Activated CD4-positive, alpha-beta T cell treated with anti-CD3 and anti-CD28 coated beads, Interleukin-2, Interleukin-4, amounts not matched to agents 100 ng/mL and 50 ng/mL, durations not matched to agents 16 hours and 8 hours (primary cell): ENCODE results near the gene S100A1.
A peak's percentile ranks its signal among the peaks of the same experiment; 100 is the strongest.
"Not testable (repeated sequence)": the region's sequence is repeated elsewhere in the genome, so short reads cannot be mapped to it uniquely, and the experiment has no call there.

Experiments
- DNase-seq: peaks from one replicate; pipeline ENCODE4 v3.0.0-alpha.2; 2020; ENCODE audit warnings: low spot score

The S100A1 gene

DNA sequence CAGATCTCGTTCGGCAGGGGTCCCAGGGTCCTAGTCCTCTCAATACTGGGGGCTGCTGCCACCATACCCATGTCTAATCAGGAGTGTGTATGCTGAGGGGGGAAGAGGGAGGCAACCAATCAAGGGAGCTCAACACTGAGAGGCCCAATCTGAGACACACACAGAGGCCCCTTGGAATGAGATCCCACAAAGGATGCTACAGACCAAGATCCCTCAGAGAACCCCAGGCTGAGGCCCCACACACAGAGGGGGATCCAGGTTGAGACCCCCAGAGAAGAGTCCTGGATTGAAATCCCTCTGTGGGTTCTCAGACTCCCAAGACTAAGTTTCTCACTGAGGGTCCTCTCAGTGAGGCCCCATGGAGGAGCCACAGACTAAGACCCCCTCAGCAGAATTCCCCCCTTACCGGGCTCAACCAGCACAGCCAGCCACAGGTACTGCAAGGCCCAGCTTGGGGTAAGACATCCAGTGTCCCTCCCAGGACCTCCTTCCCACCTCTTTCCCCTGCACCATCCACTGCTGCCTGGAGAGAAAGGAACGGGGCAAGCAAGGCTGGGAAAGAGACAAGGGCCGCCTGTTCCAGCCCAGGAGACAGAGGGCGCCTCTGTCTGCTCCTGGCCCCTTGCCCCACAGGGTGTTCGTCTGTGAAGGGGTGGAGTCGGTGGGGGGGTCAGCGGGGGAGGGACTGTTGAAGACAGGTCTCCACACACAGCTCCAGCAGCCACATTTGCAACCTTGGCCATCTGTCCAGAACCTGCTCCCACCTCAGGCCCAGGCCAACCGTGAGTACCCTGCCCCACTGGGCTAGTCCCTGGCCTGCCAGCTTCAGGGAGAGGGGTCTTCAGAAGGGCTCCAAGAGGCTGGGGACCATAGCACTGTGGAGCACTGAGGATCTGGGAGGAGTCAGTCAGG is at the start of gene S100A1:
S100A1 (plus strand) TSS at position 720 of the 912 bp plus-strand sequence. CDS start 2,088 bp downstream, outside the sequence.
- no peak for DNase-seq

DNA sequence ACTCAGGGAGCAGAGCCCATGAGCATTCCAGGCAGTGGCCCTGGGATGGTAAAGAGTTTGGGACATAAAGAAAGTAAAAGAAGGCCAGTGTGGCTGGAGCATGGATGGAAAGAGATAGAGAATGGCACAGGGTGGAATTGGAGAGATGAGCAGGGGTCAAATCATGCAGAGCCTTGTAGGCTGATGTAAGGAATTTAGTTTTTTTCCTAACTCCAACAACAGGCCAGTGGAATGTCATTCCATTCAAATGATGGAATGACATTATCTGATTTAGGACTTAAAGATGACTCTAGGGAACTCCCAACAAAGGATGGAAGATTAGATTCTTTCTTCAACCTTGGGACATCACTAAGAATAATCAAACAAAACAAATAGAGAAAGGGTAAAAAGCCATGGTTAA is 49.7 kb upstream of the S100A1 start:
- DNase-seq = no peak

DNA sequence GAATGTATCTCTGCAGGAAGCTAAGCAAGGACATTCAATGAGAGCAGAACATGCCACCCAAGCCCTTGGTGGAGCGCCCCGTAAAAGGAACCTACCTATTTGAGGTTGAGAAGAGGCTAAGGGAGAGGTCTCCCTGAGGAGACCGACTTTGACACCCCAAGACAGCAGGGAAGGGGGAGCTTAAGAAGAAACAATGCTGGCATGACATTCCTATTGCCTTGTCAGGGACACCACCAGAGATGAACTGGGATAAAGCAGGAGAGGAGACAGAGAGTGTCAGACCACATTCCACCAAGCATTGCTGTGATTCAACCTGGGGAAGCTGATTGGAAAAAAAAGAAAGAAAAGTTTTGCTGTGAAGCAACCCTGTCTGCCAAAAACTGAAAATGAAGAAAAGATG is 49.3 kb upstream of the S100A1 start:
- no peak for DNase-seq

DNA sequence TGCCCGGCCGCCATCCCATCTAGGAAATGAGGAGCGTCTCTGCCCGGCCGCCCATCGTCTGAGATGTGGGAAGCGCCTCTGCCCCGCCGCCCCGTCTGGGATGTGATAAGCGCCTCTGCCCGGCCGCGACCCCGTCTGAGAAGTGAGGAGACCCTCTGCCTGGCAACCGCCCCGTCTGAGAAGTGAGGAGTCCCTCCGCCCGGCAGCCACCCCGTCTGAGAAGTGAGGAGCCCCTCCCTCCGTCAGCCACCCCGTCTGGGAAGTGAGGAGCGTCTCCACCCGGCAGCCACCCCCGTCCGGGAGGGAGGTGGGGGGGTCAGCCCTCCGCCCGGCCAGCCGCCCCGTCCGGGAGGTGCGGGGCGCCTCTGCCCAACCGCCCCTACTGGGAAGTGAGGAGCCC is 45.4 kb upstream of the S100A1 start:
- DNase-seq = not testable (repeated sequence)

DNA sequence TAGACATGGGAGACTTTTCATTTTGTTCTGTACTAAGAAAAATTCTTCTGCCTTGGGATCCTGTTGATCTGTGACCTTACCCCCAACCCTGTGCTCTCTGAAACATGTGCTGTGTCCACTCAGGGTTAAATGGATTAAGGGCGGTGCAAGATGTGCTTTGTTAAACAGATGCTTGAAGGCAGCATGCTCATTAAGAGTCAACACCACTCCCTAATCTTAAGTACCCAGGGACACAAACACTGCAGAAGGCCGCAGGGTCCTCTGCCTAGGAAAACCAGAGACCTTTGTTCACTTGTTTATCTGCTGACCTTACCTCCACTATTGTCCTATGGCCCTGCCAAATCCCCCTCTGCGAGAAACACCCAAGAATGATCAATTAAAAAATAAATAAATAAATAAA is 44.7 kb upstream of the S100A1 start:
- DNase-seq = not testable (repeated sequence)

DNA sequence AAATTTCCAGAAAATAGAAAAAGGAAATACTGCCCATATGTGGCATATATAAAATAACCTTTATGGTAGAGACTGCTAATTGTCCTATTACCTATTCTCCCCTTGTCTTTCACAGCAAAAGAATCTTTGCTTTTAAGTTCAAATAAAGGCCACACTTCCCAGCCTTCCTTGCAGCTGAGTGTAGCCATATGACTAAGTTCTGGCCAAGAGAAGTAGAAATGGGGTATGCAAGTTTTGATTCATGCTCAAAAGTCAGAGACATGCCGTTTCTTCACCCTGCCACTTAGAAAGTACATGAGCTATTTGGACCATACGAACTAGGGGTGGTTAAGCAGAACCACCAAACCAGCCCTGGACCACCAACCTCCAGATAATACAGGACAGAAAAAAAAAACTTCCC is 44.3 kb upstream of the S100A1 start:
- DNase-seq = no peak

DNA sequence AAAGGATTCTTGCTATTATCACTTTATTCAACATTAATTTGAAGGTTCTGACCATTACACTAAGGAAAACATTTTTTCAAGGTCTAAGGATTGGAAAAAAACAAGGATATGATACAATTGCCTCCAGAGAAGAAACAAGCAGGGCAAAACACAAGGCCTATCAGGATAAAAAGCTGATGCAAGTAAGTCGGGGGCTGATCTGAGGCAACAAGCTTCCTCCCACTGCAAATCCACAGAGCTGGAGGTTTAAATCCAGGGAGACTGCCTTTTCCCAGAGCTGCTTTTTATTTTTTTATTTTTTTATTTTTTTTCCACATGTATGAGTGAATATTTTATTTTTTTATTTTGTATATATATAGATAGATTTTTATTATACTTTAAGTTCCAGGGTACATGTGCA is 43.2 kb upstream of the S100A1 start:
- no peak for DNase-seq

DNA sequence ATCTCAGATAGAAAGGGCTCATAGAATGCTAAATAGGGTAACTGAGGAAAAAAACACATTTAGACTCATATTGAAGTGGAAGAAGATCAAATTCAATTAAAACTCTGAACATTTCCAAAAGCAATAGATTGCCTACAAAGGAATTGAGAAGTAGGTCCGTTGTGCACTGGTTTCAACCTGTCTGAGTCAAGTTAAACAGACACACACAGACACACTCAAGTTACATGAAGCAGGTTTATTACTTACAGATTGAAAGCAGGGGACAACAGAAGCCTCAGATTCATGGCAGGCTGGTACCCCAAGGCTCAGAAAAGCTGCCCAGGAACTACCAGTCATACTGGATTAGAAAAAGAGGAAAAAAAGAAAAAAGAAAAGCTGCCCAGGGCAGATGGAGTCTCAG is 41.9 kb upstream of the S100A1 start:
- DNase-seq = no peak

DNA sequence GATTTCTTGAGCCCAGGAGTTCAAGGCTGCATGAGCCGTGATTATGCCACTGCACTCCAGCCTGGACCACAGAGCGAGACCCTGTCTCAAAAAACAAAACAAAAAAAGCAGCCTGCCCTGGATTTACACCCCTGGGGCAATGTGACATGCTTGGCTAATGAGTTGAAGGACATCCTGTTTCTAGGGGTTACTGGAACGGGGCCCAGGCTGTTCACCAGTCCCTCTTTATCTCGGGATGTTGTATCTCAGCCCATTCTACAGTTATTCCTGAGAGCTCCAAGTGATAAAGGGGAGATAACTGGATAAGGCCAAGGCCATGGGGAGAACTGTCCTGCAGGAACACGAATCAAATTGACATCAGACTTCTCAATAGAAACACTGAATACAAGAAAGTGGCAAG is 40.9 kb upstream of the S100A1 start:
- no peak for DNase-seq

DNA sequence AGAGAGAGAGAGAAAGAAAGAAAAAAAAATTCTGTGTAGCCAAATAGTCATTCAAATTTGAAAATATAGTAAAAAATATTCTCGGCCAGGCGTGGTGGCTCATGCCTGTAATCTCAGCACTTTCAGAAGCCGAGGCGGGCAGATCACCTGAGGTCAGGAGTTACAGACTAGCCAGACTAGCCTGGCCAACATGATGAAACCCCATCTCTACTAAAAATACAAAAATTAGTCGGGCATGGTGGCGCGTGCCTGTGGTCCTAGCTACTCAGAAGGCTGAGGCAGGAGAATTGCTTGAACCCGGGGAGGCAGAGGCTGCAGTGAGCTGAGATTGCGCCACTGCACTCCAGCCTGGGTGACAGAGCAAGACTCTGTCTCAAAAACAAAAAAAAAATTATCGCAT is 40.2 kb upstream of the S100A1 start:
- not testable (repeated sequence) for DNase-seq

DNA sequence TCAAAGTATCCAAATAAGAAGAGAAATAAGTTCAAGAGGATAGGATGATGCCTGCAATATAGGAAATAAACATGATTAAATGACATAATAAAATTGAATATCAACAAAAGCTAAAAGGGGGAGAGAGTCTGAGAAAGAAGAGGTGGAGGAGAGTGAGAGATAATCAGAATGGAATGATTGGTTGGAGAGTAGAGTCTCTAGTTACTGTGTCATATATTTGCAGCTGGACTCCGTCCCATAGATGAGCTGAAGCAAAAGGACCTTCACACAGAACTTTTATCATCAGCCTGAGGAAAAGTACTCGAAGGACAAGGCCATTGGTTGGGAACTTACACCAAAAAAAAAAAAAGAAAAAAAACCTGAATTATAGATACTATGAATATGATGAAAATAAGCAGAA is 39.8 kb upstream of the S100A1 start:
- no peak for DNase-seq

DNA sequence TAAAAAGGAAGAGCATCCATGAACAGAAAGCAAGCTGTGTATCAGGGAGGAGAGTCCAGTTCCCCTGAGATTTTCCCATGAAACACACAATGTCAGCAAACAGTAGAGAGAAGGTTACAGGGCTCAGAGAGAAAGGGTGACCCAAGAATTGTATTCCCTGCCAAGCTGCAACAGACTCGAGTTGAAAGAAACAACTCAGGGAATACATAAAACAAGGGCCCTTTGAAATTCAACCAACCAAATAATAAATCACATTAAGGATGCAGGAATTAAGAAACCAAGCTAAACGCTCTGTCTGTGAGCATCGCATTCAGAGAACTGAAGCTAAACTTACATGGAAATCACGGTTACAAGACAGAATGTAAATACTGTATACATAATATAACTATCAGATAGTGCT is 35.5 kb upstream of the S100A1 start:
- DNase-seq = no peak

DNA sequence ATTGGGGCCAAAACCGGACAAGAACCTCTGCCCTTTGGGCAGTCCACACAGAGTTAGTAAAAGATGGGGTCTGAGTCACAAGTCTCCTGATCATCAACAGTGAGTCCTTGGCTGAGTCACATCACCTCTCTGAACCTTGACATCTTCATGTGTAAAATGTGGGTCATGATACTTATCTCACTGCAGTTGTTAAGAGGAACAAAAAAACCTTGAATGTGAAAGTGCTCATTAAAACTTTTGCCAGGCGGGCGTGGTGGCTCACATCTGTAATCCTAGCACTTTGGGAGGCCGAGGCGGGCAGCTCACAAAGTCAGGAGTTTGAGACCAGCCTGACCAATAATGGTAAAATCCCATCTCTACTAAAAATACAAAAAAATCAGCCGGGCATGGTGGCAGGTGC is 31.0 kb upstream of the S100A1 start:
- DNase-seq = peak; percentile 24

DNA sequence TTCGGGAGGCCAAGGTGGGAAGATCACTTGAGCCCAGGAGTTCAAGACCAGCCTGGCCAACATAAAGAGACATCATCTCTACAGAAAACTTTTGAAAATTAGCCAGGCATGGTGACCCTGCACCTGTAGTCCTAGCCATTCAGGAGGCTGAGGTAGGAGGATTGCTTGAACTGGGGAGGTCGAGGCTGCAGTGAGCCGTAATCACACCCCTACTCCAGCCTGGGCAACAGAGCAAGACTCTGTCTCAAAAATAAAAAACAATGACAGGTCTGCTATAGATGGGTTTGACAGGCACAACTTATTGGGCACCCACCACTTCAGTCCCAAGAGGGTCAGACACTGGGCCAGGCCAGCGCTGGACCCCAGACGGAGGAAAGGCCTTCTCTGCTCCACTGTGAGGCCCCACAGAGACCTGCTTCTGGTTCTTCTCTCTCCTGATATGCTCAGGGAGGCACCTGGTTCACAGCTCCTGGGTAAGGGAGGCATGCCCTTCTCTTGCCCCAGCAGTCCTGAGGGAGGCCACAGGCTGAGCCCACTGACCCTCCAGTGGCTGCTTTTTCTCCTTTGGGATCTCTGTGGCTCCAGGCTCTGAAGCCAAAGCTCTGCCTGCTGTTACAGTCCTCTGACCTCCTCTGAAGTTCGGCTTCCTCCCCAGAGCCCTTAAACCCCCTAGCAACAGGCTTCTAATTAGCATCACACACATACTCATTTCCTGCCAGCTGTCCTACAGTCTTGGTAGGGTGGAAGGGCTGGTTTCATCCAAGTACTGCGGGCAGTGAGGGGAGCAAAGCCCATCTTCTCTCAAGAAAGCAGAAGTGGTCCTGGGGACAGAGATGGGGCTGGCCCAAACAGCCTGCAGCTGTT is 29.7 kb upstream of the S100A1 start:
- DNase-seq = peak; percentile 19

DNA sequence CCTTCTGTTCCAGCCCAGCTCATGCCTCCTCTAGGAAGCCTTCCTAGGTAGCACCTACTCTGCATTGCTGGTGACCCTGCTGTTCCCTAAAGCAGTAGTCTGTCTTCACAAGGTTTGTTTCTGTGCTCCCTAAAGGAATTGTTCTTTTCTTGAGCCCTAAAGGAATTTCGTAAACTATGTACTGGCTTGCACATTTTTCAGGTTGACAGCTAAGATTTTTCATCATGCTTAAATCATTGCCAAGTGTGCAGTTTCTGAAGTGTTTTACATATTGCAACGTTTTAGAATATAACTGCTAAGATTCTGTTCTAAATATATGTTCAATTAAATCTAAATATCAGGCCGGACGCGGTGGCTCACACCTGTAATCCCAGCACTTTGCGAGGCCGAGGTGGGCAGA is 28.4 kb upstream of the S100A1 start:
- no peak for DNase-seq

DNA sequence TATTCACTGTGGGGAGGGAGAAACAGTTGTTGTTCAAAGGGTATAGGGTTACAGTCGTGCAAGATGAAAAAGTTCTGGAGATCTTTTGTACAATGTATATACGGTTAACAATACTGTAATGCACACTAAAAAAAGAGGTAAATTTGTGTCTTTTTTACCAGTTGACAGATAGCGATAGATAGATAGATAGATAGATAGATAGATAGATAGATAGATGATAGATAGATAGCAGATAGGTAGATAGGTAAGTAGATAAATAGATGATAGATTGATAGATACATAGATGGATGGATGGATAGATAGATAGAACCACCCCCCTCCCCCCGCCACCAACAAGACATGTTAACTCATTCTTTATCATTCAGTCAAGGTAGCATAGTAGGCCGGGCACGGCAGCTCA is 25.5 kb upstream of the S100A1 start:
- no peak for DNase-seq

DNA sequence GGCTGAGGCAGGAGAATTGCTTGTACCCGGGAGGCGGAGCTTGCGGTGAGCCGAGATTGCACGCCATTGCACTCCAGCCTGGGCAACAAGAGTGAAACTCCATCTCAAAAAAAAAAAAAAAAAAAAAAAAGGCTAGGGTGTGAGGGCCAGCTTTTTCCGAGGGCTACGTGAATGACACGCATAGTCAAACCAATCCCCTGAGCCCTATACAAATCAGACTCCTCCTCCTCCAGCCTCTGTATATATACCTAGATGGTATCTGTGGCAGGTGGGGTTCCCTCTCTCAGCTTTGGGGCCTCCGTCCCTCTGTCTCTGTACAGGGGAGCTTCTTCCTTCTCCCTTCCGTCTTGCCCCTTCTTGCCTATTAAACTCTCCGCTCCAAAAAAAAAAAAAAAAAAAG is 22.0 kb upstream of the S100A1 start:
- no peak for DNase-seq

DNA sequence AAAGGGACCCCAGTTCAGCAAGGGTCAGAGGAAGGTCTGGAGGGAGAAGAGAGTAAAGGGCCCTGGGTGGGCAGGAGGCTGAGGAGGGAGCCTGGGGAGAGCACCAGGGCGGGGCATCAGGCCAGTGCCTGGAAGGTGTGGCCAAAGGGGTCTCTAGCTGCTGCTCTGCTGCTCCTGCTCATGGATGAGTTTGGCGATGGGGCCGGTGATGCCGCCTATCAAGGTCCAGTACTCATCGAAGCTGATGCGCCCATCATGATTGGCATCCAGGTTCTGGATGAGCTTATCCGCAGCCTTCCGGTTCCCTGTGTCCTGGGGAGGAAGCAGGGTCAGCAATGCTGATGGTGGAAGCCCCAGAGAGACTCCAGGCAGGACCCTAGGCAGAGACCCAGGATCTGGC is 20.9 kb upstream of the S100A1 start:
- DNase-seq = no peak

DNA sequence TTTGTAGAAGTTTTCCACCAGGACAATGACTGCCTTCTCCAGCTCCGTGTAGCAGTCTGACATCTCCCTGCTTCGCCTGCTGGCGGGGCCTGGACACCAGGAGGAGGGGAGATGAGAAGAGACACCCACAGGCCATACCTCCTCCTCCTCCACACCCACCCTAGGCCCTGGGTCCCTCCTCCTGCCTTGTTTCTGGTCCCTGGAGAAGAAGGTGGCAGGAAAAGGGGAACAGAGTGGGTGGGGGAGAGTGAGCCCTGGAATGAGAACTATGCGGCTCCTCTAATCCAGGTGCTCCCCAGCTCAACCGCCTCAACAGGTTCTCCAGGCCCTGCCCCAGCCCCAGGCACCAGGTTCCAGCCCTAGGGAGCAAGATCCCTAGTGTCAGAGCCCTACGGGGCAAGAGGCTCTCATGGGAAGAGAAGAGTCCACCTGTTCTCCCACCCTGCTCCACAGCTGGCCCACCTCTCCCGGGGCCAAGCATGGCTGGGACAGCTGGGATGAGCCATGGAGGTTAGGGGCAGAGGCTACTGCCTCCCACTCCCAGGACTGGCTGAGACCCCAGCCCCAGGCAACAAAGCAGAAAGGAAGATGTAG is 20.0 kb upstream of the S100A1 start:
- no peak for DNase-seq

DNA sequence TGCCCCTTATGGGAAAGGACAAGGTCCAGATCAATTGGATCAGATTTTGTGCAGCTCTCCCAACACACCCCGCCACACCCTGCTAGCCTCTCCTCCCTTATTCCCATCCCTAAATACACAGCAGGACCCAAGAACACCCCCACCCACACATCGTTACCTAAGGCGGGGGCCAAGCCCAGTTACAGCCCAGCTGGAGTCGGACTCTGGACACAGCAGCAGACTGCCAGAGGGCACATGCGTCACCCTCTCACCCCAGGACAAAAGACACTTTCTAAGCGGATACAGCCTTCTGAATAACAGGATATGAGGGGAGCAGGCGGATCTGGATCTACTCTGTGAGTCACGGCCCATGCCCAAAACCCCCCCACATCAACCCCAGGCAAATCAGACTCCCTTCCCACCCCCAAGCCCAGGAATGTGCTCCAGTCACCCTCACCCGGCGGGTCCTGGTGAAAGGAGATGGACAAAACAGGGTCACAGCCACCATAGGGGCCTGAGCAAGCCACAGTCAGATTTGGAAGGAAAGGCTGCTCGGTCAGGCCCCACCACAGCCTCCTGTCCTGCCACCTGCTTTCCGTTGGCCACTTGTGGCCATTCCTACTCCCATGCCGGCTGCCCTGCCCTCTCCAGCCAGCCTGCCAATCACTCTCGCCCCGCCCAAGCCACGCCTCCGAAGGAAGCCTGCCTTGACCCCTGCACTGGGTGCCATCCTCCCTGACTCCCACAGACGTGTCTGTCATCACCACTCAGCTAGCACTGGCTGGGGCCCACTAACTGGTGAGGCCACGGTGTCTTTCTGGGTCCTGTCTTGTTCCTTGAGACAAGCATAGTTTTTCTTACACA is 19.3 kb upstream of the S100A1 start:
- no peak for DNase-seq

DNA sequence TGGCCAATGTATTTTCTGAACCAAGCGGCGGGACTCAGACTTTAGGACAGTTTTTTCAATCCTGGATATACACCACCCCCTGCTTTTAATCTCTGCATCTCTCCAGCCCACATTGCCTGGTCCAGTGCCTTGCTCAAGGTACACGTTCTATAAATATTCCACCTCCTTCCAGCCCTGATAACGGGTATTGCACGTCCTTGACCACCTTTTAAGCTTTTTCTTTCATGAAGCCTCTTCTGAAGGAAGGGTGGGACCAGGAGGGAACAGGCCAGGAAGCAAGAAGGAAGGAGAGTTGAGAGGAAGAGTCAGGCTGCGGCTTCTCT is 18.7 kb upstream of the S100A1 start:
- DNase-seq = no peak

DNA sequence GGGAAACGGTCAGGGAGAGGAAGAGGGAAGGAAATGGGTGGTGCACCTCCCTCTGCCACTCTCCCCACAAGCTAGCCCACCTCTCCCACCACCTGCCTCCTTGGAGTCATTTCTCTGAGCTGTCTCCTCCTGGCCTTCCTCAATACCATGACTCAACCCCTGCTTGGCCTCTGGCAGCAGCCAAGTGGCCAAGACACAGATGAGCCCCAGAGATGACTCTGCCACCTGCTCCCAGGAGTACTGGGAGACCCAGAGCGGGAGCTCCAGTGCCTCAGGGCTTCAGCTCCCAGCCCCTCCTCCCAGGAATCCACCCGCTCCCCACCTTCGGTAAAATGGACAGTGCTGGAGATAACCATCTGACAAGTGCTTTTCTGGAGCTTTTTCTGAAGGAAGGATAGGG is 17.9 kb upstream of the S100A1 start:
- no peak for DNase-seq
